Kidney glomerular epithelial cell (primary cell): ENCODE data around the gene UBC.
"Not testable (repeated sequence)": the region's sequence is repeated elsewhere in the genome, so short reads cannot be mapped to it uniquely, and the experiment has no call there.

Experiments
- DNase-seq: peaks from one replicate; lab custom pipeline; 2025; lab: John Stamatoyannopoulos, UW

The UBC gene

DNA sequence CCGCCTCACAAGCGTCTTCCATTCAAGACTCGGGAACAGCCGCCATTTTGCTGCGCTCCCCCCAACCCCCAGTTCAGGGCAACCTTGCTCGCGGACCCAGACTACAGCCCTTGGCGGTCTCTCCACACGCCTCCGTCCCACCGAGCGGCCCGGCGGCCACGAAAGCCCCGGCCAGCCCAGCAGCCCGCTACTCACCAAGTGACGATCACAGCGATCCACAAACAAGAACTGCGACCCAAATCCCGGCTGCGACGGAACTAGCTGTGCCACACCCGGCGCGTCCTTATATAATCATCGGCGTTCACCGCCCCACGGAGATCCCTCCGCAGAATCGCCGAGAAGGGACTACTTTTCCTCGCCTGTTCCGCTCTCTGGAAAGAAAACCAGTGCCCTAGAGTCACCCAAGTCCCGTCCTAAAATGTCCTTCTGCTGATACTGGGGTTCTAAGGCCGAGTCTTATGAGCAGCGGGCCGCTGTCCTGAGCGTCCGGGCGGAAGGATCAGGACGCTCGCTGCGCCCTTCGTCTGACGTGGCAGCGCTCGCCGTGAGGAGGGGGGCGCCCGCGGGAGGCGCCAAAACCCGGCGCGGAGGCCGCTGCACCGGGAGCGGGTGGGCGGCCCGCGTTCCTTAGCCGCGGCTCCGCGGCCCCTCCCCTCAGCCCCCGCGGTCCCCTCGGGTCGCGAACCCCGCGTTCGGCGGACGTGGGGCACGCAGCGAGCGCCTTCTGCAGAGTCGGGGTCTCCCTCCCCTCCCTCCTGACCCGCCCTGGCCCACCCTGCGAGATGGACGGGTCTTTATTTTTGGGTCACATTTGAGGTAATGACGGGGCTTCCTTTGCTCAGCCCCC lies at the start of gene UBC:
TSS of gene UBC (minus strand) at position 259 of the 847 bp plus-strand sequence. CDS start 879 bp downstream, outside the sequence.
- DNase-seq: no peak

- no peak for DNase-seq
Measured at GRCh38 chr12:124963211-124963610, 48.8 kb upstream of the UBC start.

- no peak for DNase-seq
Measured at GRCh38 chr12:124961055-124961454, 46.6 kb upstream of the UBC start.

DNA sequence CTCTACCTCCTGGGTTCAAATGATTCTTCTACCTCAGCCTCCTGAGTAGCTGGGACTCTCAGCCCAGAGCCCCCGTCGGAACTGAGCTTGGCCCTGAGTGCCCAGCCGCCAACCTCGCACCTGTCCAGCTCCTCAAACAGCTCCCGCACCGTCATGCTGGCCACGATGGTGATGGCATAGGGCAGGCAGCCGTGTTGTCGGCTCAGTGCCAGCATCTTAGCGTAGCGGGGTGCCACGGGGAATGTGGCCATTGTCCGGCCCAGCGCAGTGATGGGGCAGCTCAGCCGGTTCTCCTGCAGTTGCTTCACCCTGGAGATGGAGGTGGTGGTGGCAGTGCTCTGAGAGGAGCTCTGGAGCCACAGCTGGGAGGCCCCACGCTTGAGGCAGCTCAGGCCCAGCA lies 42.1 kb upstream of the UBC start:
- no peak for DNase-seq

- no peak for DNase-seq
Measured at GRCh38 chr12:124954771-124955170, 40.3 kb upstream of the UBC start.

DNA sequence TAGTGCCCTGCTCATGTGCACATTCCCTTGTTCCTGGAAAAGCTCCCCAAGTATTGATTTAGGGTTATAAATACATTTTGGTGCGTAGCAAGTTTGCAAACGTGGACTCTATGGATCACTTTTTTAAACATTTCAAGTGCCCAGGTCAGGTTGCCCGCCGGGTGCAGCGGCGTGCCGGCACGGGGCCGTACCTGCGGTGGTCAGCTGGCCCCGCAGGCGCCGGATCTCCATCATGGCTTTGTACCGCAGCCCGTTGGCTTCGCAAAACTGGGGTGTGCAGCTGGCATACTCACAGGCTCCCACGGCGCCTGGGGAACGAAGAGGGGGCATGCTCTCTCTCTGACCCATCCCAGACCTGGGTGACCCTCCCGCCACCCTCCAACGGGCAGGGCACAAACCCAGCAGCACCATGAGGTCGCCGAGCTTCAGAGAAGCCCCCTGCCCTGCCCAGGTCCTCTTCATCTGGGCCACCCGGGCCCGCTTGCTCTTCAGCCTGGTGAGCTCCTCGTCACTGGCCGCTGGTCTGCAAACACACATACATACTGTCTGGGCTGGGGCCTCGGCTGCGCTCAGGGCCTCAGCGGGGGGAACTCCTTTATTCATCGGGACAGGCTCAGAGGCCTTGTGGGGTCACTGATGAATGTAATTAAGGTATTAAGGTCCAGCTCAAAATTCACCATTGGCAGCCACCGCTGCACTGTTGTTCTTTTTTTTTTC lies 39.4 kb upstream of the UBC start:
- no peak for DNase-seq

- no peak for DNase-seq
Measured at GRCh38 chr12:124952801-124953200, 38.4 kb upstream of the UBC start.

DNA sequence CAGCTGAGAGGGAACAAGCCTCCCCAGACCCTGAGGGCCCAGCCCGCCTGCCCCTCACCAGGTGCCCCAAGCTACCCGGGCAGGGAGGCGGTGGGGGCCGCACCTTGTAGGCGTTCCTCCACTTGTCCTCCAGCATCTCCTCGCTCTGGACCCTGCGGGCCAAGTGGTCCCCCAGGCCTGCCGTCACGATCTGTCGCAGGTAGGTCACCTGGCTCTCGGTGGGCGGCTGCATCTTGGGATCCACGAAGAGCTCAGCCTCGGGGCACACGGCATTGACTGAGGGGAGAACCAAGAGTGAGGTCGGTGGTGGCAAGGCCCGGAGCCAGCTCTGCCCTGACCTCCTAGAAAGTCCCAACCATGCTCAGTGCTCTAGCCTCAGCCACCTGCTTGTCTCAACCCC lies 37.8 kb upstream of the UBC start:
- DNase-seq: no peak

DNA sequence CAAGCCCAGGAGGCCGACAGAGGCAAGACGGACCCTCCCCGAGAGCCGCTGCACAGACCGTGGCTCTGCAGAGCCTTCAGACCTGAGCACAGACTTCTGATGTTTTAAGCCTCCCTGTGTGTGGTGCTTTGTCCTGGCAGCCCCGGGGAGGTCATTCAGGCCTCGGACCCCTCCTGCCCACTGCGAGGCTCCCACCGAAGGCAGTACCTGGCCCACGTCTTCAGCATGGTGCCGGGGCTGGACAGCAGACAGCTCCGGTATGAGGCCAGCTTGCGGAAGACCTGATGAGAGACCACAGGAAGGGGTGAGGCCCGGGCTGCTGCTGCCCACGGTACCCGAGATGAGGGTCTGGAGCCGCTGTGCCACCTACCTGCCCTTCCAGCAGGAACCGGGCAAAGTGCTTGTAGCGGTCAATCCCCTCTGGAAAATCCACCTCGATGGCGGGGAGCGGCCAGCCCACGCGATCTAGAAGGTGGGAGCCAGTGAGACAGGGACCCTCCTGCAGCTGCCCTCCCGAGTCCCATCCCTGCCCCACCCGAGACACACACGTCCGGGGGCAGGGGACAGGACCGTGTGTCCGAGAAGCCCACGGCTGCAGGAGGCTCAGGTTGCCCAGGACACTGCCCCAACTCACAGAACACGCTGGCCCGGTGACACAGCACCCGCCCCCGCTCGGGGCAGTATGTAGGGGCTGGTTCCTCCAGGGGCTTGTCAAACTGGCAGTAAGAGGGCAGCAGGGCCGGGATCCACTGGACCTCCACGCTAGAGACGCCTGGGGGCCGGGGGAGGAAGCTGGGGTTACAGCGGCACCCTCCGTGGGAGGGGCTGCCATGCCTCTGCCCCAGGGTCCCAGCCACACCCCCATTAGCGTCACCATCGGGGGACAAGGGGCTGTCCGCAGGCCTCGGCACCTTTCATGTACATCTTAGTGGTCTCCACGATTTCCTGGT lies 35.6 kb upstream of the UBC start:
- no peak for DNase-seq

DNA sequence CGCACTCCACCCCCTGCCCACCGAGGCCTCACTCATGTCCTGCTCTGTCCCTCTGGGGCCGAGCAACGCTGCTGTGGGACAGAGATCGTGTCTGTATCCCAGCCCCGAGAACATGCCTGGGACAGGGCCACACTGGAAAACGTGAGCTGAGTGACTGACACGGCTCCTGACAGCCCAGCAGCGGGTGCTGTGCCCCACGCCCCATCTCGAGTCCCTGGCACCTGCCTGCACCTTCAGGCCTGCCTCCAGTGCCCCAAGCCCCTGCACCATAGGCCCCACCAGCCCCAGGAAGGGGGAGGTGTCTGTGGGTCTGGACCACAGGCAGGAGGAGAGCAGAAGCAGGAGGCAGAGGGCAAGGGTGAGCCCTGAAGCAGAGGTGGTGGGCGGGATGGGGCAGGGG lies 34.6 kb upstream of the UBC start:
- no peak for DNase-seq

DNA sequence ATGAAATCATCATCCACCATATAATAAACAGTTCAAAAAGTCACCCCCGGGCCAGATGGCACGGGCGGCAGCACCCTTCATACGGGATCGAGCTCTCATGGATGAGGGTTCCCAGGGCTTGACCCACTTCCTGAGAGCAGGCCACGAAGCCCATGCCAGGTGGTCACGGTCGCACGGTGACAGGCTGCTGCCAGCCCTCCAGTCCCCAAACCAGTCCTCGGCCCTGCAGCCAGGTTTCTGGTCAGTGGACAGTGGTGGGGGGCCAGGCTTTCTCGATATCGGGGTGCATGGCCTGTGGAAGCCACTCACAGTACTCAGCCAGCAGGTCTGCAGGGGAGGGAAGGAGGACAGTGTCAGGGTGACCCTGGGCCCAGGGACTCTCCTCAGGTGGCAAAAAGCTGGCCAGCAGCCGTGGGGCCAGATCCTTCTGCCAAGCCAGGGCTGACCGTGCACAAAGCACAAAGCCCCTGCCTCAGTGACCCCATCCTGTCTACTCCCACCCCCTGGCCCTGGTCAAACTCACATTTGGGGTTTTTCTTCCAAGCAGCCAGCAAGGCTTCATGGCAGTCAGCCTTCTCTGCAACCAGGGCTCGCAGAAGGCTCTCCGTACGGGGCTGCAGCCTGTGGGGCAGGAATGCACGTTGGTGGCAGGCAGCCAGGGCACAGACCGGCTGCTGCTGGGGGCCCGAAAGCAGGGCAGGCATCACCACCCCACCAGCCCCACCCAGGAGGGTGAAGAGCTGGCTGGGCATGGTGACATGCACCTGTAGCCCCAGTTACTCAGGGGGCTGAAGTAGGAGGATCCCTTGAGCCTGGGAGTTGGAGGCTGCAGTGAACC lies 33.3 kb upstream of the UBC start:
- no peak for DNase-seq

GRCh38 chr12:124947013-124947412 lies 32.6 kb upstream of the UBC start:
- DNase-seq: no peak

DNA sequence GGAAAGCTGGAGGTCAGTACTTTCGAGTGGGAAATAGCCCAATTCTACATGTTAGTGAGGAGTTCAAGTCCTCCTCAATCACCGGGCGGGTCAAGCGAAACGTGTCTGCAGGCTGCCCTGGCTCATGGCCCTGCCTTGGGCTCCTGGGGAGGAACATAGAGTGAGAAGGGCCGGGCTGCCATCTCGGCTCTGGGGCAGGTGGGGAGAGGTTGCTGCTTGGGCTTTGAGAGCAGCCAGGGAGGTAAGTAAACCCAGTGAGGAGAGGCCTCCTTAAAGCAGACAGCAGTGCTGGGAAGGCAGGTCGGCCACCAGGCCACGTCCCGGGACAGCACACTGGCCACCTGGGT lies 32.0 kb upstream of the UBC start:
- no peak for DNase-seq

DNA sequence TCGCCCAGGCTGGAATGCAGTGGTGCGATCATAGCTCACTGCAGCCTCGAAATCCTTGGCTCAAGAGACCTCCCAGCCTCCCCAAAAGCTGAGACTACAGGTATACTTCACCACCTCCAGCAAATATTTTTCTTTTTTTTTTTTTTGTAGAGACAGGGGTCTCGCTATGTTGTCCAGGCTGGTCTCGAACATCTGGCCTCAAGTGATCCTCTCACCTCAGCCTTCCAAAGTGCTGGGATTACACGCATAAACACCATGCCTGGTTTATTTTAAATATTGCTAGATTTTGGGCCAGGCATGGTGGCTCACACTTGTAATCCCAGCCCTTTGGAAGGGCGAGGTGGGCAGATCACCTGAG lies 26.7 kb upstream of the UBC start:
- no peak for DNase-seq

- no peak for DNase-seq
Measured at GRCh38 chr12:124940393-124941169, 26.1 kb upstream of the UBC start.

- DNase-seq: no peak
Measured at GRCh38 chr12:124940143-124940392, 25.6 kb upstream of the UBC start.

DNA sequence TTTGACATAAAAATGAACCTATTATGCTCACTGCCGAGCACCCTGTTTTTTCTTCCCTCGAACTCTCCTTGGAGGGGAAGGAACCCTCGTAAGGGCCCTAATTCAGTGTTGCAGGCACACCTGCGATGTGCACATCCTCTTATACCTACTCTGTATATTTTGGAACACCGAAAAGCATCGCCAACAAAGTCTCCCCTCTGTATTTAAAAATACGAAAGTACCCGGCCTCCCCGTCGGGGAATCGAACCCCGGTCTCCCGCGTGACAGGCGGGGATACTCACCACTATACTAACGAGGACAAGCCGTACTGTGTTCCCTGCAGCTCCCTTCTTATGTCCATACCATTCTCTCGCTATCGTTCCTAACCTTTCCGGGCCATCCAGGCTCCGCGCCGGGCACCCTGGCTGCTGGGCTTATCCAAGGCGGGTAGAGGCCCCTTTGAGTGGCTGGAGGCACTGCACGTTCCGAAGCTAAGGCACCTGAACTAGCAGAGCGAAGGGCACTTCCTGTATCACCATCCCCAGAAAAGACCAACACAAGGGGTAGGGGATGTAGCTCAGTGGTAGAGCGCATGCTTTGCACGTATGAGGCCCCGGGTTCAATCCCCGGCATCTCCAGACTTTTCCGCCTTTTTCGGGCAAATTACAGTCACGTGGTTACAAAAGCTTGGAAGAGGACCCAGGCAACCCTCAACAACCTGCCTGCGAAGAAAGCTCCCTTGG lies 25.1 kb upstream of the UBC start:
- no peak for DNase-seq

GRCh38 chr12:124939079-124939420 lies 24.6 kb upstream of the UBC start:
- no peak for DNase-seq

DNA sequence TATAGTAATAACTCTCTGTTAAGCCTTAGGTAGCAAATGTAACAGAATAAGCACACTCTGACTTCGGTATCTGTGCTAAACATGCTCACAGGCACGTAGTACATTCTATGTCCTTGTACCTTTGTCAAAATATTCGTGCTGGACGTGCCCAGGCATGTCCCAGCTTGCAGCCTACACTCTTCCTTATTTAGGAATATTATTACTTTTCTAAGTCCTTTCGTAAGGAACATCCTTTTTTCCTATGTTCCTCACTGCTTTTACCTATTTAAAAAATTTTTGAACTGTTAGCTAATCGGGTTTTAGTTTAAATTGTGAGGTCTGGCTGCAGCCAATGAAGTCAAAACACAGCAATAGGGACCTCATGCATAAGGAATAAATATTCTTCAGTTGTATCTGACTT lies 24.1 kb upstream of the UBC start:
- no peak for DNase-seq

DNA sequence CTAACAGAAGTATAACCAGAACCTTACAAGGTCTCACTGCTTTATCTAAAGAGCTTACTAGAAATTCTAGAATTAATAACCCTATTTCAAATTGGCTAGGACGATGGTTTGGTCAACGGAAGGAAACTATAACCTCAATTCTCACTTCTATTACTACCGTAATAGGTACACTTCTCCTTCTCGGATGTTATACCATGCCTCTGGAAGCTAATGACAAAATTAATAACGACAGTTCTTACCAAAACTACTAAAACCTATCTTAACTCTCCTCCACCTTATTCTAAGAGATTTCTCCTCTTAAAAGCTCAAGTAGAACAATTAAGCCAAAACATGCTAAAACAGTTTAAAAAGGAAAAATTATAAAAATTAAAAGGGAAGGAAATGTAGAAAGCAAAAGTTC lies 23.7 kb upstream of the UBC start:
- no peak for DNase-seq

DNA sequence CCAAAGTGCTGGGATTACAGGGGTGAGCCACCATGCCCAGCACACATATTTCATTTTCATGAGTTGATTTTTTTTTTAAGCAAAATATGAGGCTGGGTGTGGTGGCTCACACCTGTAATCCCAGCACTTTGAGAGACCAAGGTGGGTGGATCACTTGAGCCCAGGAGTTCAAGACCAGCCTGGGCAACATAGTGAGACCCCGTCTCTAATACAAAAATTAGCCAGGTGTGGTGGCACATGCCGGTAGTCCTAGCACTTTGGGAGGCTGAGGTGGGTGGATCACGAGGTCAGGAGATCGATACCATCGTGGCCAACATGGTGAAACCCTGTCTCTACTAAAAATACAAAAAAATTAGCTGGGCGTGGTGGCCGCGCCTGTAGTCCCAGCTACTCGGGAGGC lies 17.1 kb upstream of the UBC start:
- DNase-seq: not testable (repeated sequence)
